ENCODE measurements around the gene AGRN.

The AGRN gene

DNA sequence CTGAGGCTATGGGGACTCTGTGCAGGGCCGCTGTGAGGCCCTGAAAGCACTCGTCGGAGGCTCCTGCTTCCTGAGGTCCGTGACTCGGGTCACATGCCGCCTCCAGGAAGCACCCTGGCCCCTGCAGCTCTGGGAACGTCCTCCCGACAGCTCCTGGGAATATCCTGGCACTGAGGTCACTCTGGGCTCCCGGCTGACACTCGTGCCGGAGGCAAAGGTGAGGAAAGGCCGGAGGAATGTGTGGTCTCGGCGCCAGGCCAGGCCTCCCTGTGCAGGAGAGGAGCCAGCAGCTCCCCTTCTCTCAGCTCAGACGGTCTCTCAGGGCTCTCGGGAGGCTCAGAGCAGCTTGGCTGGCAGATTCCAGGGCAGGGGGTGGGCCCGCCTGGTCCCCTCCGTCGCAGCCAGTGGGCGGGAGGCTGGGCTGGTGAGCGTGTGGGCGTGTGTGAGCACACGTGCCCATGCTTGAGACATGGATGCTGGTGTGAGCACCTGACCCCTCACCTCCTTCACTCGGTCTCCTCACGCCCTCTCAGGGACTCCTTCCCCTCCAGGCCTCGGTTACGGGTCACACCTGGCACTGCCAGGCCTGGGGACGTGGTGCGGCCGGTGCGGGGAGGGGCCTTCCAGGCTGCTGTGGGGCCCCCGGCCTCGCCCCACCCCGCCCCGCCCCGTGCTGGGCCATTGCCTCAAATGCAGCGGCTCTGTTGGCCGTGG, 59.6 kb downstream of the AGRN start:
- Histone ChIP-seq H3K4me1 (ENCODE audit: low read depth, poor library complexity, severe bottlenecking) (peaks cover 14% of the 10 kb centered on the region), H2AFZ (ENCODE audit: low read depth) (peak overlapping the region; percentile 42; the same call in 1 of the 2 replicates), H3K27ac (no peak overlapping the region), H4K20me1 (ENCODE audit: insufficient read depth) (no peaks in the 10 kb centered on the region), H3K4me2 (peak overlapping the region; percentile 96), H3K36me3 (ENCODE audit: insufficient read depth) (no peaks in the 10 kb centered on the region), H3K9ac (no peak overlapping the region; the same call in 1 of the 2 replicates), H3K79me2 (ENCODE audit: insufficient read depth, low read depth) (no peaks in the 10 kb centered on the region), H3K27me3 (ENCODE audit: insufficient read depth, low read depth) (peaks cover 9% of the 10 kb centered on the region), H3K4me3 (IDR thresholded peaks at IDR 0.05; ENCODE audit: insufficient read depth, low read depth, low read length) (no peak overlapping the region)
- TF ChIP-seq, protein P1, sequence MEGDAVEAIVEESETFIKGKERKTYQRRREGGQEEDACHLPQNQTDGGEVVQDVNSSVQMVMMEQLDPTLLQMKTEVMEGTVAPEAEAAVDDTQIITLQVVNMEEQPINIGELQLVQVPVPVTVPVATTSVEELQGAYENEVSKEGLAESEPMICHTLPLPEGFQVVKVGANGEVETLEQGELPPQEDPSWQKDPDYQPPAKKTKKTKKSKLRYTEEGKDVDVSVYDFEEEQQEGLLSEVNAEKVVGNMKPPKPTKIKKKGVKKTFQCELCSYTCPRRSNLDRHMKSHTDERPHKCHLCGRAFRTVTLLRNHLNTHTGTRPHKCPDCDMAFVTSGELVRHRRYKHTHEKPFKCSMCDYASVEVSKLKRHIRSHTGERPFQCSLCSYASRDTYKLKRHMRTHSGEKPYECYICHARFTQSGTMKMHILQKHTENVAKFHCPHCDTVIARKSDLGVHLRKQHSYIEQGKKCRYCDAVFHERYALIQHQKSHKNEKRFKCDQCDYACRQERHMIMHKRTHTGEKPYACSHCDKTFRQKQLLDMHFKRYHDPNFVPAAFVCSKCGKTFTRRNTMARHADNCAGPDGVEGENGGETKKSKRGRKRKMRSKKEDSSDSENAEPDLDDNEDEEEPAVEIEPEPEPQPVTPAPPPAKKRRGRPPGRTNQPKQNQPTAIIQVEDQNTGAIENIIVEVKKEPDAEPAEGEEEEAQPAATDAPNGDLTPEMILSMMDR (conservative IDR thresholded peaks at IDR 0.05; ENCODE audit: low read depth, low read length): no peak

DNA sequence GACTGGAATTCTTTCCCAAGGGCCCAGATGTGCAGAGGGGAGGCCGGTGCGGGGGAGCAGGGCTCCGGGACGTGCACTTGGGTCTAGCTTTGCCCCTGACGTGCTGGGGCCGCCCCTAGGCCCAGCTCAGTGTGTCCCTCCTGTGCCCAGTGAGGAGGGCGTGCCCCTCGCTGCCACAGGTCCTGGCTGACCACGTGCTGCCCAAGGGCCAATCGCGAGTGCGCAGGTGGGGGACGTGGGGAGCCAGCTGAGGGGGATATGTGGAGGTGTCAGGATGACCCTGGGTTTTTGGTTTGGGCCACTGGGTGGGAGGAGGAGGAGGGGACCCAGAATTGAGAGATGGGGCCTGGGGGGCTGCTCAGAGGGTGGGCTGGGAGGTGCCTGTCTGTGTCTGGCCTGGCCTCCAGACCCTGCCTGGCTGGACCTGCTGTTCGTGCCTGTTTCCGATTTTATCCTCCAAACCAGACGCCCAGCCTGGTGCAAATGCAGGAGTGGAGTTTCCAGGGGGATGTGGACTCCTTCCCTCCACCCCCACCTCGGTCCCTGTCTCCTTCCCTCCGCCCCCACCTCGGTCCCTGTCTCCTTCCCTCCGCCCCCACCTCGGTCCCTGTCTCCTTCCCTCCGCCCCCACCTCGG, 60.3 kb downstream of the AGRN start:
- no peaks in the 10 kb centered on the region for H4K20me1 ChIP-seq (ENCODE audit: insufficient read depth)
- peak overlapping the region; percentile 42; the same call in 1 of the 2 replicates for H2AFZ ChIP-seq (ENCODE audit: low read depth)
- no peak overlapping the region; the same call in 1 of the 2 replicates for H3K9ac ChIP-seq
- peaks cover 3% of the 10 kb centered on the region for H3K27me3 ChIP-seq (ENCODE audit: insufficient read depth, low read depth)
- no peaks in the 10 kb centered on the region for H3K79me2 ChIP-seq (ENCODE audit: insufficient read depth, low read depth)
- H3K4me3 ChIP-seq (IDR thresholded peaks at IDR 0.05; ENCODE audit: insufficient read depth, low read depth, low read length): no peak overlapping the region
- no peak overlapping the region for H3K27ac ChIP-seq
- H3K4me2 ChIP-seq: peak overlapping the region; percentile 96
- no peaks in the 10 kb centered on the region for H3K36me3 ChIP-seq (ENCODE audit: insufficient read depth)
- H3K4me1 ChIP-seq (ENCODE audit: low read depth, poor library complexity, severe bottlenecking): peaks cover 12% of the 10 kb centered on the region
- TF ChIP-seq, protein P1 (conservative IDR thresholded peaks at IDR 0.05; ENCODE audit: low read depth, low read length): no peak

DNA sequence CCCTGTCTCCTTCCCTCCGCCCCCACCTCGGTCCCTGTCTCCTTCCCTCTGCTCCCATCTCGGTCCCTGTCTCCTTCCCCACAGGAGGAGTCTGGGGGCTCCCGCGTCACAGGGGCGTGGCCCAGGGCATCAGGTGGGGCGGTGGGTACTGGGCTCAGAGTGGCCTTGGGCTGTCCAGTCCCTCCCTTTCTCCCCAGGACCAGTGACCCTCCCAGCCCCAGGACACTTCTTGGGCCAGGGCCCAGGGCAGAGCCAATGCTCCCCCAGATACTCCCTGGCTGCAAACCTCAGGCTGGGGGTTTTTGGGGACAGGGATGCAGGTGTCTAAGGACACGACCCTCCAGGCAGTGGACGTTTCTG, 61.0 kb downstream of the AGRN start:
- no peak overlapping the region for H3K27ac ChIP-seq
- H3K9ac ChIP-seq: no peak overlapping the region
- no peak overlapping the region for H3K4me3 ChIP-seq (IDR thresholded peaks at IDR 0.05; ENCODE audit: insufficient read depth, low read depth, low read length)
- TF ChIP-seq, protein P1 (conservative IDR thresholded peaks at IDR 0.05; ENCODE audit: low read depth, low read length): no peak
- H3K36me3 ChIP-seq (ENCODE audit: insufficient read depth): no peaks in the 10 kb centered on the region
- H4K20me1 ChIP-seq (ENCODE audit: insufficient read depth): no peaks in the 10 kb centered on the region
- peaks cover 12% of the 10 kb centered on the region for H3K4me1 ChIP-seq (ENCODE audit: low read depth, poor library complexity, severe bottlenecking)
- H2AFZ ChIP-seq (ENCODE audit: low read depth): no peak overlapping the region
- H3K27me3 ChIP-seq (ENCODE audit: insufficient read depth, low read depth): no peaks in the 10 kb centered on the region
- no peak overlapping the region for H3K4me2 ChIP-seq
- no peaks in the 10 kb centered on the region for H3K79me2 ChIP-seq (ENCODE audit: insufficient read depth, low read depth)

DNA sequence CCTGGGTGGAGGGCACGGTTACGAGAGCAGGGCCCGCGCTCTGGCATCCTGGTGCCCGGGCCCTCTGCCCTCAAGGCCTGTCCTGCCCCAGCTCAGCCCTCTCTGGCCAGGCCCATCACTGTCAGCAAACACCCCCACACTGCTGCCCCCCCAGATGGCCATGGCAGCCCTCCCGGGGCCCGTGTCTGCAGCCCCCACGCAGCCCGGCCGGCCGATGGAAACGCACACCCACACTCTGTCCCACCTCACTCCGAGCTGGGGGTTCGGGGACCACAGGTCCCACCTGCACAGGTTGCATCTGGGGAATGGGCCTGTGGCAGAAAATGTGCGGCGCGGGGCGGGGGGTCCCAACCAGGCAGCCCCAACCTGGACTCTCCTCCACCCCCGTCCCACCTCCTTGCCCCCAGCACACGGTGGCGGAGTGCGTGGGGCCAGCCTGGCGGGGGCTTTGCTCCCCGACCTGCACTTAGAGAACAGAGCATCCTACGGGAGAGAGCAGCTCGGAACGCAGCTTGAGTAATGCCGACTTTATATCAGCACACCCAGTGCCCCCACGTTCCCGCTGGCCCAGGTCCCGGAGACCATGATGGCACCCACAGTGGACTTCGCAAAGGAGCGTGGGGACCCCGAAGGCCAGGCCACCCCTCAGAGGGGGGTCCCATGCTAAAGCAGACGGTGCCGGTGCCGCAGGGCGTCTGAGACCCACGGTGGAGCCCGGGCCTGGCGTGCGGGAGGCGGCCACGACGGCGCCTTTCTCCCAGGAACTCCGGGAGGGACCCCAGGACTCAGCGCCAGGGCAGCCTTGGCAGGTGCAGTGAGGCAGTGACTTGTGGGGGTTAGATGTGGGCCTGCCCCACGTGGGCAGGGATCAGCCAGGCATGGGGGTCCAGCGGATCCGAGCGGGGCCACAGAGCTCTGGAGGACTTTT, 61.7 kb downstream of the AGRN start:
- no peak overlapping the region for H3K9ac ChIP-seq
- no peak overlapping the region for H3K27ac ChIP-seq
- TF ChIP-seq, protein P1 (conservative IDR thresholded peaks at IDR 0.05; ENCODE audit: low read depth, low read length): no peak
- no peak overlapping the region for H3K4me3 ChIP-seq (IDR thresholded peaks at IDR 0.05; ENCODE audit: insufficient read depth, low read depth, low read length)
- no peaks in the 10 kb centered on the region for H4K20me1 ChIP-seq (ENCODE audit: insufficient read depth)
- H3K4me1 ChIP-seq (ENCODE audit: low read depth, poor library complexity, severe bottlenecking): peaks cover 12% of the 10 kb centered on the region
- H3K27me3 ChIP-seq (ENCODE audit: insufficient read depth, low read depth): no peaks in the 10 kb centered on the region
- no peaks in the 10 kb centered on the region for H3K36me3 ChIP-seq (ENCODE audit: insufficient read depth)
- no peak overlapping the region for H3K4me2 ChIP-seq
- H2AFZ ChIP-seq (ENCODE audit: low read depth): no peak overlapping the region
- H3K79me2 ChIP-seq (ENCODE audit: insufficient read depth, low read depth): no peaks in the 10 kb centered on the region
